Fibroblast of lung (primary cell): ENCODE results near the gene PRPF6. TPM values are rescaled to one million over a fixed set of nuclear protein-coding genes. Genes with fewer than 3 reads are reported as not detected.
A peak's percentile ranks its signal among the peaks of the same experiment; 100 is the strongest.

Source experiments
- DNase-seq, 2 donors: peaks; one replicate each; pipeline versions ENCODE4 v3.0.0 to v3.0.0-alpha.2; 2010; ENCODE audit warnings: low read depth in 2 of 2
- H2AFZ ChIP-seq: 2 replicates; pipeline ENCODE4 v1.5.1; 2012; ENCODE audit warnings: low read length, control low read depth, inconsistent platforms
- H3K27ac ChIP-seq: 2 replicates; pipeline ENCODE4 v1.5.1; 2011; ENCODE audit warnings: low read length, control low read depth; ENCODE audit not compliant: insufficient read depth
- H3K27me3 ChIP-seq: 2 replicates; pipeline ENCODE4 v1.5.1; 2011; ENCODE audit warnings: mild to moderate bottlenecking, low read length; ENCODE audit not compliant: control insufficient read depth, insufficient read depth
- H3K36me3 ChIP-seq: 2 replicates; pipeline ENCODE4 v1.5.1; 2011; ENCODE audit warnings: low read length; ENCODE audit not compliant: control insufficient read depth, insufficient read depth
- H3K4me1 ChIP-seq: 2 replicates; pipeline ENCODE4 v1.5.1; 2011; ENCODE audit warnings: low read length; ENCODE audit not compliant: control insufficient read depth, insufficient read depth; ENCODE audit errors: extremely low read depth
- H3K4me2 ChIP-seq: 2 replicates; pipeline ENCODE4 v1.5.1; 2011; ENCODE audit warnings: low read length, control low read depth; ENCODE audit not compliant: insufficient read depth; ENCODE audit errors: extremely low read depth
- H3K4me3 ChIP-seq, 4 experiments: fragments of 200-600 bp in 1 of 4; sonication (generic) in 1 of 4; replicated peaks in 1 of 4; 2 replicates each; pipeline ENCODE4 v1.5.1; 2011 to 2016; ENCODE audit warnings: low read length in 4 of 4, low read depth in 3 of 4, mild to moderate bottlenecking in 3 of 4, control low read depth in 2 of 4, inconsistent platforms in 1 of 4, mixed read lengths in 1 of 4; ENCODE audit not compliant: insufficient read depth in 1 of 4; ENCODE audit errors: control extremely low read depth in 1 of 4
- H3K79me2 ChIP-seq: 2 replicates; pipeline ENCODE4 v1.5.1; 2012; ENCODE audit warnings: mild to moderate bottlenecking, low read length, inconsistent platforms; ENCODE audit not compliant: control insufficient read depth, insufficient read depth
- H3K9ac ChIP-seq: 2 replicates; pipeline ENCODE4 v1.5.1; 2011; ENCODE audit warnings: mild to moderate bottlenecking, low read length, control low read depth; ENCODE audit not compliant: insufficient read depth
- H3K9me3 ChIP-seq: 2 replicates; pipeline ENCODE4 v1.5.1; 2012; ENCODE audit warnings: low read depth, low read length; ENCODE audit not compliant: control insufficient read depth, insufficient read depth
- H4K20me1 ChIP-seq: 2 replicates; pipeline ENCODE4 v1.5.1; 2011; ENCODE audit warnings: low read length; ENCODE audit not compliant: control insufficient read depth, insufficient read depth; ENCODE audit errors: extremely low read depth
- EZH2 ChIP-seq: IDR thresholded peaks from 2 replicates; pipeline ENCODE4 v1.5.1; 2012; ENCODE audit warnings: low read length, control low read depth, mild to moderate bottlenecking; ENCODE audit errors: missing control alignments
- polyA plus RNA-seq, 2 donors: library from polyadenylated mRNA; depleted of rRNA in 1 of 2; stranded (reverse) in 1 of 2; unstranded in 1 of 2; fragments of >200 nt; gene quantifications; 2 replicates each; pipeline ENCODE4 v1.2.1, GENCODE V29; 2011 to 2012; ENCODE audit warnings: missing spikeins in 1 of 2
- total RNA-seq: library from RNA; depleted of rRNA; stranded (reverse); fragments of >200 nt; gene quantifications from 2 replicates; pipeline ENCODE4 v1.2.1, GENCODE V29; 2014
- TF ChIP-seq, protein P1 (sequence below), 2 donors: IDR thresholded peaks in 1 of 2; conservative IDR thresholded peaks in 1 of 2; 1 replicate in 1 of 2; 2 replicates in 1 of 2; pipeline ENCODE4 v1.5.1; 2011 to 2012; ENCODE audit warnings: low read length in 2 of 2, control low read depth in 1 of 2, inconsistent platforms in 1 of 2, low read depth in 1 of 2, mild to moderate bottlenecking in 1 of 2

Gene PRPF6
- total and polyA plus RNA-seq, 2 donors (not counting 1 experiment from before 2014, with no cell fraction given) = 28.2 to 52.0 TPM

GRCh38 chr20:64080013-64080812, 99.3 kb downstream of the PRPF6 start, which contains the start of gene OPRL1:
TSS of gene OPRL1 (plus strand) at chr20:64080082. CDS start at chr20:64092721, 12,639 bp downstream.
- peak within 1 kb of the TSS; percentile 55 for H3K9ac ChIP-seq
- peak within 1 kb of the TSS; percentile 58 to 89 (median 76) for H3K4me3 ChIP-seq
- H3K4me2 ChIP-seq = peak within 1 kb of the TSS; percentile 87
- no peaks in the 10 kb centered on the region for H4K20me1 ChIP-seq
- peak in 1 of 2 donors; percentile 19 for DNase-seq
- H3K79me2 ChIP-seq = no peaks in the 10 kb centered on the region
- peak within 1 kb of the TSS; percentile 49 for H2AFZ ChIP-seq
- H3K27me3 ChIP-seq = peaks cover 13% of the 10 kb centered on the region
- no peaks in the 10 kb centered on the region for H3K36me3 ChIP-seq
- peaks cover 10% of the 10 kb centered on the region for H3K4me1 ChIP-seq
- TF ChIP-seq EZH2 = no peak
- TF ChIP-seq, protein P1, sequence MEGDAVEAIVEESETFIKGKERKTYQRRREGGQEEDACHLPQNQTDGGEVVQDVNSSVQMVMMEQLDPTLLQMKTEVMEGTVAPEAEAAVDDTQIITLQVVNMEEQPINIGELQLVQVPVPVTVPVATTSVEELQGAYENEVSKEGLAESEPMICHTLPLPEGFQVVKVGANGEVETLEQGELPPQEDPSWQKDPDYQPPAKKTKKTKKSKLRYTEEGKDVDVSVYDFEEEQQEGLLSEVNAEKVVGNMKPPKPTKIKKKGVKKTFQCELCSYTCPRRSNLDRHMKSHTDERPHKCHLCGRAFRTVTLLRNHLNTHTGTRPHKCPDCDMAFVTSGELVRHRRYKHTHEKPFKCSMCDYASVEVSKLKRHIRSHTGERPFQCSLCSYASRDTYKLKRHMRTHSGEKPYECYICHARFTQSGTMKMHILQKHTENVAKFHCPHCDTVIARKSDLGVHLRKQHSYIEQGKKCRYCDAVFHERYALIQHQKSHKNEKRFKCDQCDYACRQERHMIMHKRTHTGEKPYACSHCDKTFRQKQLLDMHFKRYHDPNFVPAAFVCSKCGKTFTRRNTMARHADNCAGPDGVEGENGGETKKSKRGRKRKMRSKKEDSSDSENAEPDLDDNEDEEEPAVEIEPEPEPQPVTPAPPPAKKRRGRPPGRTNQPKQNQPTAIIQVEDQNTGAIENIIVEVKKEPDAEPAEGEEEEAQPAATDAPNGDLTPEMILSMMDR (conservative IDR thresholded peaks at IDR 0.05 in 1 of 2, IDR thresholded peaks at IDR 0.05 in 1 of 2; ENCODE audit: low read depth in 1 of 2, low read length in 2 of 2) = no peak
- H3K27ac ChIP-seq = peak within 1 kb of the TSS; percentile 14
- no peaks in the 10 kb centered on the region for H3K9me3 ChIP-seq

DNA sequence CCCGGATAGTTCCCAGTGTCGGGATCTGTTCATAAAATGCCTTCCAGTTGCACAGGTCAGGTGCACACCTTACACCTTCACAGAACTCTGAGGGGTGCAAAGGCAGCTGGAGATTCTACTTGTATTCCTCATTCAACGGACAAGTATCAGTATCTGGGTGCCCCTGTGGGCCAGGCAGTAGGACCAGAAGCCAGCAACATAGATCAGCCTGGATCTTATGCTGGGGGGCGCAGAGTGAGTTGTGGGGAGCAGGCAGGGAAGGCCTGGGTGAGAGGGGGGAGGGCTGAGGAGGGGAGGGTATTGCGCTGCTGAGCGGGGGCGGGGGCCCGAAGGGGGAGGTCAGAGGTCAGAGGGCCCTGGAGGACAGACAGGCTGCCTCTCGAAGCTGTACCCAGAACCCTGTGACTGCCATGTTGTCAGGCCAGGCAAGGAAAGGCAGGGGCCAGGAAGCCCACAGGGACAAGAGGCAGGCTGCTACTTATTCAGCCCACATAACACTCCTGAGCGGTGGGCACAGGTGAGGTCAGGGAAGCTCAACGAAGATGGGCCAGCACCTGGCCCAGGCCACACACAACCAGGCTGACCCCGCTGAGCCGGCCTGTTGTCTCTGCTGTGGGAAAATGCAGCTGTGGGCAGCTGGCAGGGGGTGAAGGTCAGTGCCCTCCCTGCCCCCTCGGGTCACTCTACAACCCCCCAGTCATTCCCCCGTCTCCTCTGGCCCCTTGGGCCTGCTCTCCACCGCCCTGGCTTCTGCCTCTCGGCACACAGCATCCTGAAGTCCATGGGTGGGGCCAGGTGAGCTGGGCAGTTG, 100.1 kb downstream of the PRPF6 start:
- Histone ChIP-seq H3K27me3 (peaks cover 21% of the 10 kb centered on the region), H3K4me1 (peaks cover 10% of the 10 kb centered on the region), H3K9ac (no peak overlapping the region), H3K4me3 (peak overlapping the region in 1 of 4 experiments; percentile 57), H3K27ac (no peak overlapping the region), H3K36me3 (no peaks in the 10 kb centered on the region), H3K4me2 (no peak overlapping the region), H2AFZ (no peak overlapping the region), H4K20me1 (no peaks in the 10 kb centered on the region), H3K79me2 (no peaks in the 10 kb centered on the region), H3K9me3 (no peaks in the 10 kb centered on the region)
- DNase-seq = no peak
- TF ChIP-seq, protein P1 (conservative IDR thresholded peaks at IDR 0.05 in 1 of 2, IDR thresholded peaks at IDR 0.05 in 1 of 2; ENCODE audit: low read depth in 1 of 2, low read length in 2 of 2) = no peak
- no peak for TF ChIP-seq EZH2

DNA sequence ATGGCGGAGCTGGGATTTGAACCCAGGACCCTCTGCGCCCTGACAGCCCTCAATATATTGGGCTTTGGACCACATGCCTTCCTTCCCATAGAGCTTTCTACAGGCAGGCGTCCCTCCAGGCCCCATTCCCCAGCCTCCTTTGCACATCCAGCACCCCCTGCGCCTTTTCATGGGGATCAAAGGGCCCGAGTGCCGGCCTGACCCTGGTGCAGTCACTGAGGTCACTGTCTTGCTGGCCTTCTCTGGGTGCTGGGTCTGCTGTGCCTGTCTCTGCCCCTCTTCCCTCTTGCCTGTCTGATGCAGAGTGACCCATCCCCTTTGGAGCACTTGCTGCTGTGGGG, 100.7 kb downstream of the PRPF6 start:
- H3K9me3 ChIP-seq = no peaks in the 10 kb centered on the region
- H2AFZ ChIP-seq = no peak overlapping the region
- H4K20me1 ChIP-seq = no peaks in the 10 kb centered on the region
- TF ChIP-seq, protein P1 (conservative IDR thresholded peaks at IDR 0.05 in 1 of 2, IDR thresholded peaks at IDR 0.05 in 1 of 2; ENCODE audit: low read depth in 1 of 2, low read length in 2 of 2) = no peak
- no peak for TF ChIP-seq EZH2
- no peak overlapping the region for H3K27ac ChIP-seq
- peaks cover 24% of the 10 kb centered on the region for H3K27me3 ChIP-seq
- no peak overlapping the region for H3K4me3 ChIP-seq
- no peaks in the 10 kb centered on the region for H3K79me2 ChIP-seq
- H3K4me1 ChIP-seq = peaks cover 10% of the 10 kb centered on the region
- H3K9ac ChIP-seq = no peak overlapping the region
- no peak for DNase-seq
- H3K4me2 ChIP-seq = no peak overlapping the region
- no peaks in the 10 kb centered on the region for H3K36me3 ChIP-seq
